HFFc6 (cell line): ENCODE measurements around the gene MEI1. TPM values are rescaled to one million over a fixed set of nuclear protein-coding genes. Genes with fewer than 3 reads are reported as not detected.

Source experiments
- DNase-seq: peaks from one replicate; pipeline ENCODE4 v3.0.0-alpha.2; 2018
- H3K27ac Mint-ChIP-seq: 2 replicates; pipeline ENCODE4 v1.8.0; 2020; ENCODE audit warnings: mild to moderate bottlenecking, mixed read lengths
- H3K27me3 Mint-ChIP-seq: 2 replicates; pipeline ENCODE4 v1.8.0; 2021; ENCODE audit warnings: mild to moderate bottlenecking, moderate library complexity, mixed read lengths; ENCODE audit not compliant: insufficient read depth
- H3K36me3 Mint-ChIP-seq: 2 replicates; pipeline ENCODE4 v1.8.0; 2021; ENCODE audit warnings: low read depth, mixed read lengths
- H3K4me1 Mint-ChIP-seq: 2 replicates; pipeline ENCODE4 v1.8.0; 2020; ENCODE audit warnings: low read depth, mixed read lengths
- H3K4me3 Mint-ChIP-seq: 2 replicates; pipeline ENCODE4 v1.8.0; 2020; ENCODE audit warnings: mild to moderate bottlenecking, moderate library complexity, mixed read lengths
- H3K9me3 Mint-ChIP-seq: 2 replicates; pipeline ENCODE4 v1.8.0; 2020; ENCODE audit warnings: mild to moderate bottlenecking, mixed read lengths
- total RNA-seq, 6 experiments: library from RNA; stranded (reverse); fragmentation: NEBNext Ultra II Directional; extraction: Animal tissue kit (Norgen Biotek cat#: 25700); gene quantifications; 2 replicates in 1 of 6; 3 replicates in 5 of 6; pipeline ENCODE4 v1.2.3, GENCODE V29; 2021
- TF ChIP-seq, protein P1 (sequence below): fragments of 200-600 bp; sonication (generic); IDR thresholded peaks from 2 replicates; pipeline ENCODE4 v1.5.0; 2021; ENCODE audit warnings: antibody characterized with exemption, mild to moderate bottlenecking

Gene MEI1
- total RNA-seq, 6 experiments from 2014 or later = 0.24 to 0.53 (median 0.34) TPM; not detected in 2

DNA sequence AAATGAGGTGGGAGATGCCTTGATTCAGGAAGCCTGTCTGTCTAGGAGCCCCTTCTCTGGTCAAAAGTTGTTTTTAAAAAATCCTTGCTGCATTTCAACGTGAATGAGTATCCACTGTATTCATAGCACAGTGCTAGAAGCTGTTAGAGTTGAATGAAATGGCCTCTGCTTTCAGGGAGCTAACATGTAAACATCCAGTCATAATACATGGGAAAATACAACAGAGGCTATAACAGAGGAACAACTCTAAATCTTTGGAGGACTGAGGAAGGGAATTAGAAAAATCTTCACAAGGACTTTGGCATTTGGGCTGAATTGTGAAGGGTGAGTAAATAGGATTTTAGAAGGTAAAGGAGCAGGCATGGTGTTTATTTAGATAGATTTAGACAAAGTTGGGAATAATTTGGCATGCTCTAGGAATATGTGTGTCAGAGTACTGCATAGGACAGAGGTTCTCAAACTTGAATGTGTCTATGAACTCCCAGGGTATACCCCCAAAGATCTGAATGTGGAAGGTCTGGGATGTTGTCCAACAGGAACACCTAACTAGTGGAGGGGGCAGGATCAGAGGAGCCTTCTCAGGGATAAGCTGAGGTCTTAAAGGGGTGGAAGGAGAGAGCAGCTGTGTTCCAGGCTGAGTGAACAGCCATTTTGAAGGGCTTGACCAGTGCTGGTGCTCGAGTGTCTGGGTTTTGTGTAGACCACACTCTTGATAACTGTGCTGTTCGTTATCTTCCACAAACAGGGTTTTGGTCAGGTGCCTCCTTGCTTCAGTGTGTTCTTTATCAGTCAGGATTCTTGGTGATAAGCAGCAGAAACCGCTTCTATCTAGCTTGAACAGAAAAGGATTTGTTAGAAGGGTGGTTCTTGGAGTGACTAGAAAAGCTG lies 146.3 kb downstream of the MEI1 start:
- Mint-ChIP-seq H3K27ac (no peak overlapping the region), H3K9me3 (no peaks in the 10 kb centered on the region), H3K27me3 (no peaks in the 10 kb centered on the region), H3K4me3 (no peak overlapping the region), H3K36me3 (no peaks in the 10 kb centered on the region), H3K4me1 (peaks cover 8% of the 10 kb centered on the region)
- DNase-seq = no peak
- TF ChIP-seq, protein P1, sequence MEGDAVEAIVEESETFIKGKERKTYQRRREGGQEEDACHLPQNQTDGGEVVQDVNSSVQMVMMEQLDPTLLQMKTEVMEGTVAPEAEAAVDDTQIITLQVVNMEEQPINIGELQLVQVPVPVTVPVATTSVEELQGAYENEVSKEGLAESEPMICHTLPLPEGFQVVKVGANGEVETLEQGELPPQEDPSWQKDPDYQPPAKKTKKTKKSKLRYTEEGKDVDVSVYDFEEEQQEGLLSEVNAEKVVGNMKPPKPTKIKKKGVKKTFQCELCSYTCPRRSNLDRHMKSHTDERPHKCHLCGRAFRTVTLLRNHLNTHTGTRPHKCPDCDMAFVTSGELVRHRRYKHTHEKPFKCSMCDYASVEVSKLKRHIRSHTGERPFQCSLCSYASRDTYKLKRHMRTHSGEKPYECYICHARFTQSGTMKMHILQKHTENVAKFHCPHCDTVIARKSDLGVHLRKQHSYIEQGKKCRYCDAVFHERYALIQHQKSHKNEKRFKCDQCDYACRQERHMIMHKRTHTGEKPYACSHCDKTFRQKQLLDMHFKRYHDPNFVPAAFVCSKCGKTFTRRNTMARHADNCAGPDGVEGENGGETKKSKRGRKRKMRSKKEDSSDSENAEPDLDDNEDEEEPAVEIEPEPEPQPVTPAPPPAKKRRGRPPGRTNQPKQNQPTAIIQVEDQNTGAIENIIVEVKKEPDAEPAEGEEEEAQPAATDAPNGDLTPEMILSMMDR = no peak

DNA sequence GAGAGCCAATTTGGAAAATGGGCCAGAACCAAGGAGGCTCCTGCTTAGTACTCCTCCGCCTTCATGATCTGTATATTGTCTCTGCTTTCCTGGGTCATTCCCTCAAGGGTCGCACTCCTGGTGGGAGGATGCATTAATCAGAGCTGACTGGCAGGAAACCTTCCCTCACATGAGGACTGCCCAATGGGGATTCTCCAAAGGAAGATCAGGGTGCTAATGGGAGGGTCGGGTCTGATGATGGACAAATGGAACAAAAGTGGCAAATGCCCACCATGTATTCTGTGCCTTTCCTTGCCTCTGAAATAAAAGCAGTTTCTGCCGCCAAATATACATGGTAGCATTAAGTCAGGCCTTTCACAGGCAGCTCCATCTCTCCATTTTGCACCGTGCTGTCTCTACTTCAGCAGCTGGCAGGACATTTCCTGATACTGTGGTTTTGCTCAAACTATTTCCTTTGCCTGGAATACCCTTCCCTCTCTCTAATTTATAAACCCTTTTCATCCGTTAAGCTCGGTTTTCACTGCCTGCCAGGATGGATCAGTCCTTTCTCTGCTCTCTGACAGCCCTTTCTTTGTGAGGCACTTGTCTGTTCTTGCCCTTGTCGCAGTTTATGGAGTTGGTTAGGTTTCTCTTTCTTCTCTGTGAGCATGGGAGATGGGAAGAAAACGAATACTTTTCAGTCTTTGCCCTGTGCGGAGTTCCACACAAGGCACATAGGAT lies 147.1 kb downstream of the MEI1 start:
- H3K27ac Mint-ChIP-seq = no peak overlapping the region
- no peaks in the 10 kb centered on the region for H3K9me3 Mint-ChIP-seq
- no peak for DNase-seq
- TF ChIP-seq, protein P1 = no peak
- H3K4me1 Mint-ChIP-seq = peaks cover under 1% of the 10 kb centered on the region
- H3K27me3 Mint-ChIP-seq = no peaks in the 10 kb centered on the region
- no peak overlapping the region for H3K4me3 Mint-ChIP-seq
- H3K36me3 Mint-ChIP-seq = no peaks in the 10 kb centered on the region

DNA sequence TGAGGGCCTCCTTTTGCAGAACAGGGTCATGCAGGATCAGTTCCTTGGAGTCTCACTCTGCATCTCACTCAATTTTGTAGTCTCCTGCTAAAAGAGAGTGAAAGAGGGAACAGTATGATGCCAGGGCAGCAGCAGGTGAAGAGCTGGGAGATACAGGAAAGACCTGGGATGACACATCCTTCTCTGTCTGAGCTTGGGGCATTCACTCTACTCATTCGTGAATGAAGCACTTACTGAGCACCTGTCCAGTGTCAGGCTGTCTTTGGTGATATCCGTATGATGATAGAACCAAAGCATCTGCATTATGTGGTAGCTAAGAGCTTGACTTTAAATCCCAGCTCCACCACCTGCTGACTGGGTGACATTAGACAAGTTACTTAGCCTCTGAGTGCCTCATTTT lies 148.0 kb downstream of the MEI1 start:
- H3K27me3 Mint-ChIP-seq = no peaks in the 10 kb centered on the region
- TF ChIP-seq, protein P1 = no peak
- DNase-seq = no peak
- no peaks in the 10 kb centered on the region for H3K36me3 Mint-ChIP-seq
- H3K27ac Mint-ChIP-seq = no peak overlapping the region
- H3K9me3 Mint-ChIP-seq = no peaks in the 10 kb centered on the region
- H3K4me1 Mint-ChIP-seq = no peaks in the 10 kb centered on the region; the same call in 1 of the 2 replicates
- H3K4me3 Mint-ChIP-seq = no peak overlapping the region

DNA sequence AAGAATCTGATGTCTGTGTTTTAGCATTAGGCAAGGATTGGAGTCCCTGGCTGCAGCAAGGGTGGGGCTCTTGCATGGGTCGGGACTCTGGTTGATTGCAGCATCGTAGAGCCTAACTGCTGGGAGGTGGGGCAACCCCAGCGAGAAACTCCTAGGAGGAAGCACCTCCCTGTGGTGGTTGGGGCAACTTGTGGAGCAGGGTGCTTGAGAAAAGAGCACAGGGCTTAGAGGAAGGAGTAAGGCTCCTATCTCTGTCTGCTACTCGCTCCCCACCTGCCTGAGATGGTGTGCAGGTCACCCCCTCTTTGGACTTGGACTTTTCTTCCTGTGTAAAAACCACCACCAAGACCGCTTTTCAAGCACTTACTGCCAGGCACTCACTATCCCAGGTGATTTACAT lies 149.2 kb downstream of the MEI1 start:
- H3K4me1 Mint-ChIP-seq = no peaks in the 10 kb centered on the region; the same call in 1 of the 2 replicates
- H3K27me3 Mint-ChIP-seq = no peaks in the 10 kb centered on the region
- H3K36me3 Mint-ChIP-seq = no peaks in the 10 kb centered on the region
- no peak overlapping the region for H3K27ac Mint-ChIP-seq
- H3K4me3 Mint-ChIP-seq = no peak overlapping the region
- TF ChIP-seq, protein P1 = no peak
- H3K9me3 Mint-ChIP-seq = no peaks in the 10 kb centered on the region
- no peak for DNase-seq

Other genes with a start within 250 kb of the MEI1 start
- gene PHF5A, start 230.8 kb upstream of the MEI1 start, total RNA-seq = 10 to 100 TPM; 40.0 to 58.4 (median 55.3) TPM
- gene ACO2, start 230.4 kb upstream of the MEI1 start, total RNA-seq = 10 to 100 TPM; 72.3 to 87.4 (median 78.7) TPM
- gene POLR3H, start 155.0 kb upstream of the MEI1 start, total RNA-seq = 10 to 100 TPM; 50.9 to 72.1 (median 56.0) TPM
- gene CSDC2, start 138.5 kb upstream of the MEI1 start, total RNA-seq = 1 to 10 TPM; 3.4 to 7.9 (median 4.2) TPM
- gene PMM1, start 109.7 kb upstream of the MEI1 start, total RNA-seq = 10 to 100 TPM; 60.1 to 69.2 (median 64.8) TPM
- gene DESI1, start 78.5 kb upstream of the MEI1 start, total RNA-seq = 10 to 100 TPM; 41.4 to 53.3 (median 46.1) TPM
- gene XRCC6, start 78.2 kb upstream of the MEI1 start, total RNA-seq = 100 to 1,000 TPM; 324 to 395 (median 373) TPM
- gene SNU13, start 10.6 kb upstream of the MEI1 start, total RNA-seq = 100 to 1,000 TPM; 208 to 263 (median 234) TPM
- 10 to 100 TPM in 2 of 6 experiments, 1 to 10 TPM in 4; 8.9 to 10.4 (median 9.1) TPM for gene CCDC134, start 101.2 kb downstream of the MEI1 start, total RNA-seq
- 10 to 100 TPM; 29.3 to 42.1 (median 37.6) TPM for gene SREBF2, start 133.6 kb downstream of the MEI1 start, total RNA-seq
- gene SHISA8, start 215.6 kb downstream of the MEI1 start, total RNA-seq = not detected
- gene TNFRSF13C, start 227.3 kb downstream of the MEI1 start, total RNA-seq = under 1 TPM; 0.05 to 0.32 (median 0.25) TPM
- gene CENPM, start 247.6 kb downstream of the MEI1 start, total RNA-seq = 10 to 100 TPM; 15.6 to 29.4 (median 26.3) TPM